Nephron (organoid): ENCODE results near the gene COL13A1.

Experiments
- H3K27ac Mint-ChIP-seq, 3 experiments: 2 replicates each; pipeline ENCODE4 v1.8.0; 2020; ENCODE audit warnings: mixed read lengths in 3 of 3, mild to moderate bottlenecking in 2 of 3, moderate library complexity in 1 of 3
- H3K27me3 Mint-ChIP-seq: 2 replicates; pipeline ENCODE4 v1.8.0; 2021; ENCODE audit warnings: low read depth, mild to moderate bottlenecking, moderate library complexity, mixed read lengths
- H3K36me3 Mint-ChIP-seq: 2 replicates; pipeline ENCODE4 v1.8.0; 2020; ENCODE audit warnings: low read depth, mixed read lengths
- H3K4me1 Mint-ChIP-seq: 2 replicates; pipeline ENCODE4 v1.8.0; 2020; ENCODE audit warnings: mixed read lengths
- H3K4me3 Mint-ChIP-seq, 3 experiments: 2 replicates each; pipeline ENCODE4 v1.8.0; 2020; ENCODE audit warnings: mild to moderate bottlenecking in 3 of 3, mixed read lengths in 3 of 3, moderate library complexity in 2 of 3
- H3K9me3 Mint-ChIP-seq: 2 replicates; pipeline ENCODE4 v1.8.0; 2020; ENCODE audit warnings: mixed read lengths
- CTCF ChIP-seq, 3 experiments: fragments of 200-600 bp; sonication (generic); IDR thresholded peaks; one replicate each; pipeline ENCODE4 v1.5.0; 2021; ENCODE audit warnings: antibody characterized with exemption in 3 of 3; ENCODE audit not compliant: unreplicated experiment in 3 of 3

The COL13A1 gene

GRCh38 chr10:69870591-69870990 lies 68.9 kb downstream of the COL13A1 start:
- Mint-ChIP-seq H3K27ac (no peak overlapping the region), H3K4me1 (peaks cover 62% of the 10 kb centered on the region), H3K27me3 (peaks cover 10% of the 10 kb centered on the region), H3K4me3 (no peak overlapping the region), H3K9me3 (no peaks in the 10 kb centered on the region), H3K36me3 (no peaks in the 10 kb centered on the region)
- TF ChIP-seq CTCF (IDR thresholded peaks at IDR 0.05; ENCODE audit: unreplicated experiment in 3 of 3), result no peak

GRCh38 chr10:69871074-69871473 lies 69.4 kb downstream of the COL13A1 start:
- Mint-ChIP-seq H3K4me1 (peaks cover 60% of the 10 kb centered on the region), H3K27ac (no peak overlapping the region), H3K4me3 (no peak overlapping the region), H3K9me3 (no peaks in the 10 kb centered on the region), H3K27me3 (peaks cover 15% of the 10 kb centered on the region), H3K36me3 (no peaks in the 10 kb centered on the region)
- TF ChIP-seq CTCF (IDR thresholded peaks at IDR 0.05; ENCODE audit: unreplicated experiment in 3 of 3), result no peak

GRCh38 chr10:69872323-69872722 lies 70.6 kb downstream of the COL13A1 start:
- no peak for TF ChIP-seq CTCF (IDR thresholded peaks at IDR 0.05; ENCODE audit: unreplicated experiment in 3 of 3)
- Mint-ChIP-seq H3K4me1 (peaks cover 54% of the 10 kb centered on the region), H3K27ac (peak overlapping the region in 1 of 3 experiments; percentile 3), H3K36me3 (no peaks in the 10 kb centered on the region), H3K27me3 (peaks cover 16% of the 10 kb centered on the region), H3K4me3 (peak overlapping the region in 1 of 3 experiments; percentile 25), H3K9me3 (no peaks in the 10 kb centered on the region)

- no peaks in the 10 kb centered on the region for H3K36me3 Mint-ChIP-seq
- no peaks in the 10 kb centered on the region for H3K9me3 Mint-ChIP-seq
- H3K4me3 Mint-ChIP-seq, result no peak overlapping the region
- no peak for TF ChIP-seq CTCF (IDR thresholded peaks at IDR 0.05; ENCODE audit: unreplicated experiment in 3 of 3)
- H3K27ac Mint-ChIP-seq, result peak overlapping the region; percentile 77 to 86 (median 84)
- peaks cover 23% of the 10 kb centered on the region for H3K27me3 Mint-ChIP-seq
- H3K4me1 Mint-ChIP-seq, result peaks cover 56% of the 10 kb centered on the region
Observed at GRCh38 chr10:69873135-69873639, 71.5 kb downstream of the COL13A1 start.

GRCh38 chr10:69874449-69874848 lies 72.7 kb downstream of the COL13A1 start:
- peaks cover 19% of the 10 kb centered on the region for H3K27me3 Mint-ChIP-seq
- H3K4me3 Mint-ChIP-seq, result no peak overlapping the region
- TF ChIP-seq CTCF (IDR thresholded peaks at IDR 0.05; ENCODE audit: unreplicated experiment in 3 of 3), result no peak
- H3K9me3 Mint-ChIP-seq, result no peaks in the 10 kb centered on the region
- no peaks in the 10 kb centered on the region for H3K36me3 Mint-ChIP-seq
- H3K27ac Mint-ChIP-seq, result no peak overlapping the region
- peaks cover 51% of the 10 kb centered on the region for H3K4me1 Mint-ChIP-seq

GRCh38 chr10:69875856-69876255 lies 74.2 kb downstream of the COL13A1 start:
- Mint-ChIP-seq H3K4me1 (peaks cover 58% of the 10 kb centered on the region), H3K27ac (no peak overlapping the region), H3K4me3 (no peak overlapping the region), H3K9me3 (no peaks in the 10 kb centered on the region), H3K27me3 (peaks cover 19% of the 10 kb centered on the region), H3K36me3 (no peaks in the 10 kb centered on the region)
- TF ChIP-seq CTCF (IDR thresholded peaks at IDR 0.05; ENCODE audit: unreplicated experiment in 3 of 3), result no peak
